Measurements from ENCODE around the gene PPM1H.
"Not testable (repeated sequence)": the region's sequence is repeated elsewhere in the genome, so short reads cannot be mapped to it uniquely, and the experiment has no call there.

Gene PPM1H

DNA sequence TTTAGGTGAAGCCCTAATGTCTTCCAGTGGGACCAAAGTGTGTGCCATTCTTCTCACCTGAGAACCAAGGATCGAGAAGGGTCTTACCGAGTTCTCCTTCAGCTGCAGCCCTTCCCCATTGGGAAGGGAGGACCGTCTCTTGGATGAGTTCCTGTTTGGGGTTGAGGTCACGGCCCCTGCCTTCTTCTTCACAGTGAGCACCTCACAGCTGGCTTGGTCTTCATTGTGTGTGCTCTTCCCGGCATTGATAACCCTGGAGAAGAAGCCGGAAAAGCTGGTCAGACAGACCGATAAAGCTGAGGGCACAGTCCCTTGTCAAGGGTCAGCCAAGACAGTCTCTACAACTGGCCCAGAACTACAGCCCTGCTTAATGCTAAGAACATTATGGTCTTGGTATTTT lies 102.9 kb downstream of the PPM1H start:
- no peak for DNase-seq

GRCh38 chr12:62827855-62828254 lies 107.1 kb downstream of the PPM1H start:
- no peak for DNase-seq

DNA sequence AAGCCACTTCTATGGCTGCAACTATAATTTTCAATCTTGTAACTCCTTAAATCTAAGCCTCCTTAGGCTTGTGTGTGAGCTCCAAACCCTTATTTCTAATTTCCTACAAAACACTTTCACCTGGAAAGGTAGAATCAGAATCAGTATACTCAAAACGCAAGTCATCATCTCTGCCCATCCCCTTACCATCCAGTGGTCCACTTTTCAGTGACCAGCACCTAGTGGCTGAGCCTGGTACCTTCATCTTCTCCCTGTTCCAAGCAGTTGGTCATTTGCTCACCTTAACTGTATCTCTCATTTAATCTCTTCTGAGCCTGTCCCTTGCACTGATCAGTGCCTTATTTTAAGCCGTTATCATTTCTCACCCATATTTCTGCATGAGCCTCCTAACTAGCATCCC lies 107.9 kb downstream of the PPM1H start:
- no peak for DNase-seq

DNA sequence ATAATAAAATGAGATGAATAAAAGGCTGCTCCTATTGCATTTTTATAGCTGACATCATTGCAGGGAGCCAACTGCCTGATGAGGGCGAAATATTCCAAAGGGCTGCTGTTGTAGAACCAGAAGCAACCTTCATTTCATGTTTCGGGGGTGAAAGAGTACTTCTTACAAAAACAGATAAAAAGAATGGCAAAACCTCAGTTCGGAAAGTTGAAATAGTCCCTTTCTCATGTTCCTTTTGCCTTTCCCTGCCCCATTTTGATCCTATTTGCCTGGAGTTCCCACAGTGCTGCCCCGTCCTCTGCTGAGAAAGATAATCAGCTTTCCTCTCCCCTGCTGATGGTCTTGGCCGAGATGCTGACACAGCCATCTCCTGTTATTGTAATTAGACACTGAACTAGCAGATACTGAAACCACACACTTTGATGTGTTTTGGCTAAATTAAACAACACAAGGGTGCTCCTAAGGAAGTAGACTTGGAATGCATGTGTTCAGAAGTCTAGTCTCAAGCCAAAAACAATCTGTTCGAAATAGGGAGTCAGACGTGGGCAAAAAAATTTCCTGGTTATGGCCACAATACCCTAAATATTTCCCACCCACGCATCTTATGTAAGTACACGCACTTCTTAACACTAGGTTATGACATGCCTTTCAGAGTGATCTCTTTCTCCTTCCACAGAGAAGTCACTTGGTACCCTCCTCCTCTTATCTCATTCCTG lies 117.2 kb downstream of the PPM1H start:
- peak; percentile 60 for DNase-seq

GRCh38 chr12:62814243-62814642 lies 120.7 kb downstream of the PPM1H start:
- DNase-seq: no peak

DNA sequence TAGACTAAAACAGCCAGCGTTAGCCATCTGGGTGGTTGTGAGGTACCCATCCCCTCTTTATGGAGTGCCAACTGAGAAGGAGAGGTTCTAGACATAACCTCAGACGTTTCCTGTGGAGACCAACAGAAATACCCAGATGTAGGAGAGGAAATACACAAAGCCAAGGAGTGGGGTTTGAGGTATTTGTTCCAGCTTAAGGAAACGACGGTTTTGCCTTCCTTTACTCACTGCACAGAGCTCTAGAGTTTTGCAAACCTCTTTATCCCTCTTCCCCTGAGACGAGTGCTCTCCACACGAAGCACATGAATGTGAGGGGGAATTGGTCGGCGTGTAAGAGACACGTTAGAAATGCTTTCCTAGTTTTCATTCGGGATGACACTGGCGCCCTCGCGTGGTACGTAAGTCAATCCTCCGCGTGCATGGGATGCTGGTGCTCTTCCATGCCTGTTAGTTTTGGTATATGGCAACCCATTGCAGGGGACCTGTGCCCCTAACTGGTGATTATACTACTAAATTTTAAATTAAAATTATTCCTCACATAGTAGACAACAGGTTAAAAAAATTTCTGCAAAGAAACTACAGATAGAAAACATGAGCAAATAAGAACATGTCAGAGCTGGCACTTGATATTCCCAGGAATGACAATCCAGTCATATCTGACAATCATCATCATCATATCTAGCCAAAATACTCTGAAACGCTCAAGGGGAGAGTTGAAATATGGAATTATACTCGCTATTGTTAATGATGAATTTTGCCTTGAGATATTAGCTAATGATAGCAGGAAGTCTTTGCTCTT lies 121.7 kb downstream of the PPM1H start:
- DNase-seq: peak; percentile 80

DNA sequence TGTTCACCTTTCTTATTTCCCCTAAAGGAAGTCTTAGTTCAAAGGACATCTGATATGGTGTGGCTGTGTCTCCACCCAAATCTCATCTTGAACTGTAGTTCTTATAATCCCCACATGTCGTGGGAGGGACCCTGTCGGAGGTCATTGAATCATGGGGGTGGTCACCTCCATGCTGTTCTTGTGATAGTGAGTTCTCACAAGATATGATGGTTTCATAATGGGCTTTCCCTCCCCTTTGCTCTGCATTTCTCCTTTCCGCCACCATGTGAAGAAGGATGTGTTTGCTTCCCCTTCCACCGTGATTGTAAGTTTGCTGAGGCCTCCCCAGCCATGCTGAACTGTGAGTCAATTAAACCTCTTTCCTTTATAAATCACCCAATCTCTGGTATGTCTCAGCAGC lies 123.5 kb downstream of the PPM1H start:
- not testable (repeated sequence) for DNase-seq

- DNase-seq: no peak
Observed at GRCh38 chr12:62808166-62808879, 126.6 kb downstream of the PPM1H start.

DNA sequence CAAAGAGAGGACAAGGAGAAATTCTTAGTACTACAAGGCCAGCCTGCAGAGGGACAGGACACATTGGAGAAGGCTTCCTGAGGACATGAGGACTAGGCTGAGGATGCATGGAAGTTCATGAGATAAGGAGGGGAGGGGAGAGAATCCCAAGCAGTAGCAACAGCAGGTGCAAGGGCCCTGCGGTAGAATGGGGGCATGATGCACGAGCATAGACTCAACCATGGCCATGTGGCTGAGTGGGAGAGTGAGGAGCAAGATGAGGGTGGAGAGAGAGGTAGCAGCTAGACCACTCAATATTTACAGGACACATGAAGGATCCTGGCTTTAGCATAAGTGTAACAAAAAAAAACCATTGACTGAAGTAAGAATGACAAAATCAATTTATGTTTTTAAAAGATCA lies 128.1 kb downstream of the PPM1H start:
- DNase-seq: no peak

DNA sequence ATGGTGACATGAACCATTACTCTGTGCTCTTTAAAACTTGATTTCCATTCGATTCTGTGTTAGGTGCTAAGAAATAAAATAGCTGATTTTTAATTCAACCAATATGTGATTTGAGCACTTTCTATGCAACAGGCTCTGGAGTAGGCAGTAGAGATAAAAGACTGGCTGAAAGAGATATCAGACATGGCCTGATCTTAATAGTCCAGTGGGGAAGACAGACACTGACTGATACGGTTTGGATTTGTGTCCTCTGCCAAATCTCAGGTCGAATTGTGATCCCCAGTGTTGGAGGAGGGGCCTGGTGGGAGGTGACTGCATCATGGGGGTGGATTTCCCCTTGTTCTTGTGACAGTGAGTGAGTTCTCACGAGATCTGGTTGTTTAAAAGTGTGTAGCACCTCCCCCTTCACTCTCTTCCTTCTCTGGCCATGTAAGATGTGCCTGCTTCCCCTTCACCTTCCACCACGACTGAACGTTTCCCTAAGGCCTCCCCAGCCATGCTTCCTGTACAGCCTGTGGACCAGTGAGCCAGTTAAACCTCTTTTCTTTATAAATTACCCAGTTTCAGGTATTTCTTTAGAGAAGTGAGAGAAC lies 128.6 kb downstream of the PPM1H start:
- DNase-seq: no peak

DNA sequence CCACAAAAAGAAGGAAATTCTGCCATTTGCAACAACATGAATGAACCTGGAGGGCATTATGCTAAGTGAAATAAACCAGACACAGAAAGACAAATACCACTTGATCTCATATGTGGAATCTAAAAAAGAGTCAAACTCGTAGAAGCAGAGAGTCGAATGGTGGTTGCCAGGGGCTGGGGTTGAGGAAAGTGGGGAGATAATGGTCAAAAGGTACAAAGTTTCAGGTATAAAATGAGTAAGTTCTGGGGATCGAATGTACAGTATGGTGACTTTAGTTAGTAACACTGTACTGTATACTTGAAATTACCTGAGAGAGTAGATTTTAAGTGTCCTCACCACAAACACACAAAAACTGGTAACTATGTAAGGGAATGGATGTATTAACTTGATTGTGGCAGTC lies 129.4 kb downstream of the PPM1H start:
- no peak for DNase-seq

- DNase-seq: no peak
Observed at GRCh38 chr12:62803756-62804155, 131.2 kb downstream of the PPM1H start.

- DNase-seq: peak; percentile 16
Observed at GRCh38 chr12:62802984-62803383, 132.0 kb downstream of the PPM1H start.

- no peak for DNase-seq
Observed at GRCh38 chr12:62802321-62802720, 132.6 kb downstream of the PPM1H start.

GRCh38 chr12:62801796-62802195 lies 133.2 kb downstream of the PPM1H start:
- no peak for DNase-seq

DNA sequence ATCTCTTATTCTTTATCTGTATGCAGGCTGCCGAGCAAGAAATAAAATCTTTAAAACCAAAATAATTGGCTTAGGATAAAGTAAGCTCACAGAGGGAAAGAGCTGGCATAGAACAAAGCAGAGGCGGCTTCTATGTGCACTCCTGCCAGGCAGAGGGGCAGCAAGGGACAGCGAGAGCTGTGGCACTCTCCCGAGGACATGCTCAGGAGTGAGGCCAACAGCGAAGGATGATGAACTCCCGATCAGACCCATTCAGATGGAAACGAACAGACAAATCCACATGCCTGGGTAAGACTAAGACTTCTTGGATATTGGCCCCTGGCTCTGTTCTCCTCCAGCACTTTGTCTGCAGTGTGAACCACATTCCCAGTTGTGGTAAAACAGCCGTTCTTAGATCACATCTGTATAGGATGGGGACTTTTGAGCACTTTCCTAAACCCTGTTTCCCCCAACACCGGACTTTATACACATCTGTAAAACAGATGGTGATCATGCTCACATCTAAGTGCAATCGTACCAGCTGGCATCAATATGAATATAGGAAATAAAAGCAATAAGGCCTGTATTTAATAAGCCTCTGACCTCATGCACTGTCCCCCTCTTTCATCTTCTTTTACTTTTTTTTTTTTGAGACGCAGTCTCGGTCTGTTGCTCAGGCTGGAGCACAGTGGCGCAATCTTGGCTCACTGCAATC lies 134.1 kb downstream of the PPM1H start:
- peak; percentile 4 for DNase-seq

DNA sequence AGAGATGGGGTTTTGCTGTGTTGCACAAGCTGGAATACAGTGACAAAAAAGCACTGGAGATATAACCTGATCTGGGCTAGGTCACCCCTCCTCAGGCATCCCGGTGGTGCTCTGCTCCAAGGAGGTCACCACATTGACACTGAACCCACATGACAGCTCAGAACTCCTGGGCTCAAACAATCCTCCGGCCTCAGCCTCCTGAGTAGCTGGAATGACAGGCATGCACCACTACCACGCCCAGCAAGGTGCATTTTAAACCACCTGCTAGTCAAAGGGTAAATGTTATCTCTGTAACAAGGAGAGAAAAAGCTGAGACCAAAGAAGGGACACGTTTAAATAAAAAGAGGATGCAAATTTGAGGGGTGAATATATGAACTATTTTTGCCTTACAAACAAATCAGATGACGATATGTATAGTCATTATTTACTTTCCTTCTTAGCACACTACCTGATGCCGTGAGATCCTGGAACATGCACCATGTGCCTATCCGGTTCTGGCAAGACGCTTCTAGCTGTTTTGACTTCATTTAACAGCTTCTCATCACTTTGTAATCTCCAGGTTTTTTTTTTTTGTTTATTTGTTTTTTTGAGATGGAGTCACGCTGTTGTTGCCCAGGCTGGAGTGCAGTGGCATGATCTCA lies 135.1 kb downstream of the PPM1H start:
- no peak for DNase-seq

GRCh38 chr12:62799126-62799736 lies 135.7 kb downstream of the PPM1H start:
- peak; percentile 76 for DNase-seq

DNA sequence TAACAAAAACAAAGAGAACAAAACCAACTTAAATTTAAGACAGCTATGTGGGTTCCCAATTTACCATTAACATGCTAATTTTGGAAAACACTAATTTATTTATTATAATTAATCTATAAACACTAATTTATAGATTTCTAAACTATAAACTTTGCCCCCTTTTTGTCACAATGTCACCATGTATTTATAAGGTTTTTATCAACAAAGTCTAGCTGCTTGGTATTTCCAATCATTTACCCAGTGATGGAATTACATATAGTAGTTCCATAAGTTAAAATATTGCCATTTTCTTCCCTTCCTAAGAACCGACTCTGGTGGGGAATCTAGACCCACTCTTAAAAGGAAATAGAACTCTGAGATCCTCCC lies 140.7 kb downstream of the PPM1H start:
- no peak for DNase-seq

DNA sequence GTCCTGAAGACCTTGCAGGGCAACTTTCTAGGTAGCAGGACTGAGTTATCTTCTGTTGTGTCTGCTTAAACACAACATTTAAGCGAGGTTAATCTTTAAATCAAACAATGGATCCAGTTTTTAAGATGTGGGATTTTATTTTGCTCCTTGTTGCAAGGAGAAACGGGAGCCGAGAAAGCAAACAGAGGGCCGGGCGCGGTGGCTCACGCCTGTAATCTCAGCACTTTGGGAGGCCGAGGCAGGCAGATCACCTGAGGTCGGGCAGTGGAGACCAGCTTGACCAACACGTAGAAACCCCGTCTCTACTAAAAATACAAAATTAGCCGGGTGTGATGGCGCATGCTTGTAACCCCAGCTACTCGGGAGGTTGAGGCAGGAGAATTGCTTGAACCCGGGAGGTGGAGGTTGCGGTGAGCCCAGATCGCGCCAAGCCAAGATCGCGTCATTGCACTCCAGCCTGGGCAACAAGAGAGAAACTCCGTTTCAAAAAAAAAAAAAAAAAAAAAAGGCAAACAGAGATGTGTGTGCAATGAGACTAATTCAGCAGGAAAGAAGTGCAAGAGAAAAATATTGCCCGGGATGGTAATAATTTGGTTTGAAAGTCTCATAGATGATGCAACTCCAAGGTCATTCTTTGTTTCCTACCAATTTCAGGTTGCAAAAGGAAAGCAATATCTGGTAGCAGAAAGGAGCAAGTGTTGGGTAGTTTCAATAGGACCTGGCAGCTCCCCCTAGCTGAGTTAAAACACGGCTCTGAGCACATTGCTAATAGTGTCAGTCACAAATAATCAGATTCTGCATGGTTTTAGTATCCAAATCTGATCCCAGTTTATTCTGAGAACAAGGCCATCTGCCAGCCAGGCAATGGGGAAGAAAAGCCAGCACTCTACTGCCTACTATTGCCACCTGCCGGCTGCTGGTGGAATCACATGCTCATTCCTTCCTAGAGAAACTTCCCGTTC lies 141.4 kb downstream of the PPM1H start:
- DNase-seq: peak; percentile 92

Measured in midbrain (tissue), 1 donor.